HepG2 (cell line): ENCODE data around the gene GPR31. TPM values are rescaled to one million over a fixed set of nuclear protein-coding genes. Genes with fewer than 3 reads are reported as not detected.
A peak's percentile ranks its signal among the peaks of the same experiment; 100 is the strongest.

Experiments
- ARHGAP35 ChIP-seq: sonication (generic); formaldehyde crosslinking; IDR thresholded peaks from 2 replicates; pipeline ENCODE4 v1.9.0; 2022; ENCODE audit warnings: mild to moderate bottlenecking, inconsistent platforms, moderate library complexity, missing genetic modification reagents, borderline replicate concordance
- ATAD3A ChIP-seq: sonication (generic); formaldehyde crosslinking; IDR thresholded peaks from 2 replicates; pipeline ENCODE4 v1.4.0; 2020; ENCODE audit warnings: missing genetic modification reagents
- CBX1 ChIP-seq: IDR thresholded peaks from one replicate; pipeline ENCODE4 v1.6.1; 2016; ENCODE audit warnings: antibody characterized with exemption, low read depth
- DR1 ChIP-seq: sonication (generic); formaldehyde crosslinking; IDR thresholded peaks from 2 replicates; pipeline ENCODE4 v1.8.0; 2021; ENCODE audit warnings: mild to moderate bottlenecking, missing genetic modification reagents, inconsistent platforms
- JUNB ChIP-seq: sonication (generic); formaldehyde crosslinking; IDR thresholded peaks from 2 replicates; pipeline ENCODE4 v1.8.0; 2022; ENCODE audit warnings: missing genetic modification reagents, mild to moderate bottlenecking, borderline replicate concordance
- MAFK ChIP-seq, 2 experiments: IDR thresholded peaks in 1 of 2; conservative IDR thresholded peaks in 1 of 2; 2 replicates each; pipeline ENCODE4 v1.6.1; 2011; ENCODE audit warnings: improper control_type of control experiment in 2 of 2, low read length in 2 of 2
- NCOA1 ChIP-seq: sonication (generic); formaldehyde crosslinking; IDR thresholded peaks from 2 replicates; pipeline ENCODE4 v1.9.0; 2021; ENCODE audit warnings: missing genetic modification reagents
- STAT6 ChIP-seq: sonication (generic); formaldehyde crosslinking; IDR thresholded peaks from 2 replicates; pipeline ENCODE4 v1.4.0; 2020; ENCODE audit warnings: missing genetic modification reagents, mild to moderate bottlenecking, borderline replicate concordance
- TFDP1 ChIP-seq: IDR thresholded peaks from 2 replicates; pipeline ENCODE4 v1.6.1; 2016; ENCODE audit warnings: missing compliant biosample characterization, missing genetic modification reagents, borderline replicate concordance
- ZBTB46 ChIP-seq: sonication (generic); formaldehyde crosslinking; IDR thresholded peaks from 2 replicates; pipeline ENCODE4 v1.4.0; 2020; ENCODE audit warnings: mild to moderate bottlenecking, missing genetic modification reagents, borderline replicate concordance
- ZNF33B ChIP-seq: sonication (generic); formaldehyde crosslinking; IDR thresholded peaks from 2 replicates; pipeline ENCODE4 v1.5.1; 2020; ENCODE audit warnings: mild to moderate bottlenecking, missing genetic modification reagents
- ZNF362 ChIP-seq: sonication (generic); formaldehyde crosslinking; IDR thresholded peaks from 2 replicates; pipeline ENCODE4 v1.4.0; 2020; ENCODE audit warnings: missing genetic modification reagents, mild to moderate bottlenecking, borderline replicate concordance
- ZNF512B ChIP-seq: sonication (generic); formaldehyde crosslinking; IDR thresholded peaks from 2 replicates; pipeline ENCODE4 v1.5.1; 2020; ENCODE audit warnings: missing genetic modification reagents, mild to moderate bottlenecking, borderline replicate concordance
- ZNF549 ChIP-seq: sonication (generic); formaldehyde crosslinking; IDR thresholded peaks from 2 replicates; pipeline ENCODE4 v1.5.0; 2020; ENCODE audit warnings: missing genetic modification reagents
- ZNF768 ChIP-seq: sonication (generic); formaldehyde crosslinking; IDR thresholded peaks from 2 replicates; pipeline ENCODE4 v1.4.0; 2020; ENCODE audit warnings: missing genetic modification reagents
- polyA plus RNA-seq, 8 experiments: library from polyadenylated mRNA; depleted of rRNA in 3 of 8; stranded (reverse) in 7 of 8; unstranded in 1 of 8; fragments of >200 nt; fragmentation: Illumina TruSeq in 4 of 8; extraction: Trizol in 4 of 8; gene quantifications; 2 replicates each; pipeline versions ENCODE4 v1.2.1 to v1.2.3, GENCODE V29; 2011 to 2016; ENCODE audit warnings: low read depth in 4 of 8, missing spikeins in 1 of 8, mixed read lengths in 1 of 8; ENCODE audit not compliant: insufficient read depth in 1 of 8
- total RNA-seq, 5 experiments: library from RNA; depleted of rRNA; stranded (reverse); fragments of >200 nt; fragmentation: Illumina TruSeq; extraction: Trizol; gene quantifications; 2 replicates each; pipeline ENCODE4 v1.2.3, GENCODE V29; 2016; ENCODE audit warnings: low read depth in 1 of 5

GPR31 gene
- total and polyA plus RNA-seq, 2 of the 13 experiments (the other 11 are each of a cell fraction or from before 2014, with no cell fraction given) = not detected

- TF ChIP-seq ZBTB46 (CRISPR knock-in tag) = peak; percentile 97; the same call in 1 of the 2 replicates
- TF ChIP-seq ZNF549 (CRISPR knock-in tag) = no peak
- 0 out of 2 replicates have a peak, but pooled peaks have one; percentile 29 for TF ChIP-seq STAT6 (CRISPR knock-in tag)
- TF ChIP-seq ARHGAP35 (CRISPR knock-in tag) = peak; percentile 40; the same call in 1 of the 2 replicates
- no peak for TF ChIP-seq DR1 (CRISPR knock-in tag)
- no peak for TF ChIP-seq ZNF362 (CRISPR knock-in tag)
- peak; percentile 52; the same call in 1 of the 2 replicates for TF ChIP-seq ZNF33B (CRISPR knock-in tag)
- TF ChIP-seq ZNF768 (CRISPR knock-in tag) = peak; percentile 21; the same call in 1 of the 2 replicates
- TF ChIP-seq NCOA1 (CRISPR knock-in tag) = no peak
- TF ChIP-seq TFDP1 (CRISPR knock-in tag) = no peak; the same call in 1 of the 2 replicates
- TF ChIP-seq ZNF512B (CRISPR knock-in tag) = no peak
- TF ChIP-seq MAFK (conservative IDR thresholded peaks at IDR 0.05 in 1 of 2, IDR thresholded peaks at IDR 0.05 in 1 of 2; ENCODE audit: low read length in 2 of 2) = peak; percentile 18 to 36; a peak in 1 of 4 replicates
- TF ChIP-seq ATAD3A = no peak
- no peak for TF ChIP-seq CBX1
- peak; percentile 71; the same call in 1 of the 2 replicates for TF ChIP-seq JUNB (CRISPR knock-in tag)
Observed at GRCh38 chr6:167140589-167141474, 16.9 kb downstream of the GPR31 start (continued).
